GM12865 (cell line): ENCODE data around the gene OR5H14.
"Not testable (repeated sequence)": the region's sequence is repeated elsewhere in the genome, so short reads cannot be mapped to it uniquely, and the experiment has no call there.

Source experiments
- DNase-seq: peaks from one replicate; pipeline ENCODE4 v3.0.0; 2010; ENCODE audit warnings: low read depth
- H3K4me3 ChIP-seq: 2 replicates; pipeline ENCODE4 v1.5.1; 2011; ENCODE audit warnings: mild to moderate bottlenecking, low read depth, low read length, control low read depth
- CTCF ChIP-seq: IDR thresholded peaks from 2 replicates; pipeline ENCODE4 v1.5.1; 2011; ENCODE audit warnings: low read length, control low read depth, low read depth, inconsistent platforms; ENCODE audit not compliant: insufficient read depth; ENCODE audit errors: missing control alignments

OR5H14 gene

GRCh38 chr3:98171071-98171470, 23.8 kb downstream of the OR5H14 start:
- TF ChIP-seq CTCF, result no peak
- no peak overlapping the region for H3K4me3 ChIP-seq
- DNase-seq, result no peak

- no peak overlapping the region for H3K4me3 ChIP-seq
- peak; percentile 14 for DNase-seq
- no peak for TF ChIP-seq CTCF
Observed at GRCh38 chr3:98172621-98173020, 25.3 kb downstream of the OR5H14 start.

GRCh38 chr3:98180319-98180890, 33.1 kb downstream of the OR5H14 start:
- no peak for DNase-seq
- no peak overlapping the region for H3K4me3 ChIP-seq
- no peak for TF ChIP-seq CTCF

GRCh38 chr3:98182196-98182595, 34.9 kb downstream of the OR5H14 start:
- no peak for TF ChIP-seq CTCF
- H3K4me3 ChIP-seq, result no peak overlapping the region
- no peak for DNase-seq

GRCh38 chr3:98185180-98185579, 37.9 kb downstream of the OR5H14 start:
- H3K4me3 ChIP-seq, result no peak overlapping the region
- TF ChIP-seq CTCF, result no peak
- peak; percentile 30 for DNase-seq

- H3K4me3 ChIP-seq, result no peak overlapping the region
- peak; percentile 46 for TF ChIP-seq CTCF
- DNase-seq, result peak; percentile 56
Observed at GRCh38 chr3:98188545-98188944, 41.3 kb downstream of the OR5H14 start.

- H3K4me3 ChIP-seq, DNase-seq: not testable (repeated sequence)
Observed at GRCh38 chr3:98190911-98191310, 43.6 kb downstream of the OR5H14 start.

GRCh38 chr3:98196293-98196692, 49.0 kb downstream of the OR5H14 start:
- not testable (repeated sequence) for DNase-seq

More at GRCh38 chr3:98196293-98196692, 49.0 kb downstream of the OR5H14 start:
- not testable (repeated sequence) for H3K4me3 ChIP-seq
